ENCODE data around the gene UNKL. TPM values are rescaled to one million over a fixed set of nuclear protein-coding genes. Genes with fewer than 3 reads are reported as not detected.

UNKL gene
- total RNA-seq, 1 experiment from 2014 or later, result 32.0 TPM

- Histone ChIP-seq H2BK12ac (ENCODE audit: insufficient read length, low read depth, low read length) (no peak overlapping the region), H4K8ac (replicated peaks; ENCODE audit: insufficient read length, low read depth, low read length) (no peak overlapping the region), H3K18ac (ENCODE audit: insufficient read length, low read depth, low read length) (peak overlapping the region; percentile 30), H2AK5ac (ENCODE audit: insufficient read length, low read length) (no peak overlapping the region), H3K9me3 (ENCODE audit: control insufficient read depth, low read depth, low read length) (no peaks in the 10 kb centered on the region), H3K4ac (ENCODE audit: low read depth, low read length) (no peak overlapping the region), H2AFZ (ENCODE audit: low read length) (no peak overlapping the region), H3K23me2 (ENCODE audit: insufficient read length, low read depth, low read length, poor library complexity, severe bottlenecking) (no peaks in the 10 kb centered on the region), H4K5ac (ENCODE audit: insufficient read length, low read depth, low read length) (no peak overlapping the region), H4K20me1 (ENCODE audit: control insufficient read depth, insufficient read depth, insufficient read length) (no peaks in the 10 kb centered on the region), H3K27ac (ENCODE audit: insufficient read length, low read depth, low read length) (no peak overlapping the region), H3K14ac (ENCODE audit: insufficient read depth, low read length) (no peak overlapping the region), H3K4me1 (ENCODE audit: insufficient read depth, low read length) (no peaks in the 10 kb centered on the region), H2BK15ac (ENCODE audit: low read depth, low read length) (no peak overlapping the region), H2BK120ac (ENCODE audit: low read depth, low read length, poor library complexity, severe bottlenecking) (no peak overlapping the region), H3K79me2 (ENCODE audit: insufficient read depth, low read length) (no peaks in the 10 kb centered on the region; the same call in 1 of the 2 replicates), H3T11ph (ENCODE audit: low read length) (no peak overlapping the region), H3K56ac (ENCODE audit: insufficient read length, low read depth, low read length) (no peak overlapping the region), H3K23ac (ENCODE audit: insufficient read length, low read depth, low read length) (no peak overlapping the region), H3K79me1 (ENCODE audit: insufficient read depth, low read depth, low read length, poor library complexity, severe bottlenecking) (no peaks in the 10 kb centered on the region), H3K4me2 (ENCODE audit: insufficient read depth, insufficient read length, low read length) (no peak overlapping the region), H4K91ac (ENCODE audit: insufficient read length, low read depth, low read length) (no peak overlapping the region), H2BK5ac (ENCODE audit: insufficient read length, low read length) (no peak overlapping the region), H3K27me3 (ENCODE audit: insufficient read depth, low read length) (no peaks in the 10 kb centered on the region), H3K9ac (ENCODE audit: extremely low read depth, insufficient read length, low read length) (no peak overlapping the region), H2BK20ac (ENCODE audit: low read depth, low read length, poor library complexity, severe bottlenecking) (no peak overlapping the region)
- H3K4me3 Mint-ChIP-seq, result peak overlapping the region; percentile 69 to 70
- peaks cover 0 to 10% (median 4%) of the 10 kb centered on the region in 3 experiments; a peak in 4 of 7 replicates for H3K36me3 Mint-ChIP-seq (ENCODE audit: insufficient read depth in 1 of 3, low read depth in 3 of 3)
- H3K9me3 Mint-ChIP-seq, result no peaks in the 10 kb centered on the region
- H3K4me1 Mint-ChIP-seq, result peaks cover 0 to 2% of the 10 kb centered on the region in 2 experiments; a peak in 1 of 4 replicates
- TF ChIP-seq, protein P1, sequence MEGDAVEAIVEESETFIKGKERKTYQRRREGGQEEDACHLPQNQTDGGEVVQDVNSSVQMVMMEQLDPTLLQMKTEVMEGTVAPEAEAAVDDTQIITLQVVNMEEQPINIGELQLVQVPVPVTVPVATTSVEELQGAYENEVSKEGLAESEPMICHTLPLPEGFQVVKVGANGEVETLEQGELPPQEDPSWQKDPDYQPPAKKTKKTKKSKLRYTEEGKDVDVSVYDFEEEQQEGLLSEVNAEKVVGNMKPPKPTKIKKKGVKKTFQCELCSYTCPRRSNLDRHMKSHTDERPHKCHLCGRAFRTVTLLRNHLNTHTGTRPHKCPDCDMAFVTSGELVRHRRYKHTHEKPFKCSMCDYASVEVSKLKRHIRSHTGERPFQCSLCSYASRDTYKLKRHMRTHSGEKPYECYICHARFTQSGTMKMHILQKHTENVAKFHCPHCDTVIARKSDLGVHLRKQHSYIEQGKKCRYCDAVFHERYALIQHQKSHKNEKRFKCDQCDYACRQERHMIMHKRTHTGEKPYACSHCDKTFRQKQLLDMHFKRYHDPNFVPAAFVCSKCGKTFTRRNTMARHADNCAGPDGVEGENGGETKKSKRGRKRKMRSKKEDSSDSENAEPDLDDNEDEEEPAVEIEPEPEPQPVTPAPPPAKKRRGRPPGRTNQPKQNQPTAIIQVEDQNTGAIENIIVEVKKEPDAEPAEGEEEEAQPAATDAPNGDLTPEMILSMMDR (conservative IDR thresholded peaks at IDR 0.05), result no peak
- H3K27me3 Mint-ChIP-seq (ENCODE audit: low read depth), result no peaks in the 10 kb centered on the region
- no CpG with 5 or more reads among the region's 11 CpGs for WGBS (ENCODE audit: extremely low coverage, insufficient read length, low lambda C conversion rate)
- DNase-seq, result no peak
- H3K27ac Mint-ChIP-seq, result peak overlapping the region in 1 of 3 experiments; percentile 70; a peak in 1 of 7 replicates
Measured at GRCh38 chr16:1407753-1408152, 6.8 kb downstream of the UNKL start.
